Measurements from ENCODE around the gene CAB39L. TPM values are rescaled to one million over a fixed set of nuclear protein-coding genes. Genes with fewer than 3 reads are reported as not detected.

Gene CAB39L
- total and polyA plus RNA-seq, 2 of the 13 experiments (the other 11 are each of a cell fraction or from before 2014, with no cell fraction given): 3.1 to 6.1 TPM

- TF ChIP-seq ZBTB37 (CRISPR knock-in tag; IDR thresholded peaks at IDR 0.05) (peak; percentile 71), PRPF4 (IDR thresholded peaks at IDR 0.05; ENCODE audit: low read depth, low read length, poor library complexity, severe bottlenecking) (no peak), DNMT3B (CRISPR knock-in tag; conservative IDR thresholded peaks at IDR 0.05) (peak; percentile 38; the same call in 1 of the 2 replicates), PRDM4 (CRISPR knock-in tag; IDR thresholded peaks at IDR 0.05; ENCODE audit: borderline replicate concordance) (no peak), SP140L (CRISPR knock-in tag; IDR thresholded peaks at IDR 0.05; ENCODE audit: borderline replicate concordance) (no peak), ZNF556 (CRISPR knock-in tag; IDR thresholded peaks at IDR 0.05; ENCODE audit: borderline replicate concordance) (0 out of 2 replicates have a peak, but pooled peaks have one; percentile 49), TBP (CRISPR knock-in tag; IDR thresholded peaks at IDR 0.05) (0 out of 2 replicates have a peak, but pooled peaks have one; percentile 58), ZMYM4 (CRISPR knock-in tag; IDR thresholded peaks at IDR 0.05) (peak; percentile 100), ZNF12 (CRISPR knock-in tag; IDR thresholded peaks at IDR 0.05) (no peak), U2AF1 (optimal IDR thresholded peaks at IDR 0.05; ENCODE audit: low read depth, low read length) (no peak), ZMYM2 (CRISPR knock-in tag; IDR thresholded peaks at IDR 0.05) (no peak), ARID2 (CRISPR knock-in tag; IDR thresholded peaks at IDR 0.05; ENCODE audit: borderline replicate concordance) (peak; percentile 17; the same call in 1 of the 2 replicates), AHR (CRISPR knock-in tag; IDR thresholded peaks at IDR 0.05) (no peak), MAZ (IDR thresholded peaks at IDR 0.05; ENCODE audit: borderline replicate concordance, low read depth, low read length) (no peak), MAZ (CRISPR knock-in tag; IDR thresholded peaks at IDR 0.05; ENCODE audit: low read depth) (no peak; the same call in none of the 2 replicates), SALL1 (CRISPR knock-in tag; IDR thresholded peaks at IDR 0.05) (peak; percentile 56; the same call in 1 of the 2 replicates)
- TF ChIP-seq, protein P1, sequence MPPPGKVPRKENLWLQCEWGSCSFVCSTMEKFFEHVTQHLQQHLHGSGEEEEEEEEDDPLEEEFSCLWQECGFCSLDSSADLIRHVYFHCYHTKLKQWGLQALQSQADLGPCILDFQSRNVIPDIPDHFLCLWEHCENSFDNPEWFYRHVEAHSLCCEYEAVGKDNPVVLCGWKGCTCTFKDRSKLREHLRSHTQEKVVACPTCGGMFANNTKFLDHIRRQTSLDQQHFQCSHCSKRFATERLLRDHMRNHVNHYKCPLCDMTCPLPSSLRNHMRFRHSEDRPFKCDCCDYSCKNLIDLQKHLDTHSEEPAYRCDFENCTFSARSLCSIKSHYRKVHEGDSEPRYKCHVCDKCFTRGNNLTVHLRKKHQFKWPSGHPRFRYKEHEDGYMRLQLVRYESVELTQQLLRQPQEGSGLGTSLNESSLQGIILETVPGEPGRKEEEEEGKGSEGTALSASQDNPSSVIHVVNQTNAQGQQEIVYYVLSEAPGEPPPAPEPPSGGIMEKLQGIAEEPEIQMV (CRISPR knock-in tag; IDR thresholded peaks at IDR 0.05; ENCODE audit: low read depth): peak; percentile 50; the same call in 1 of the 2 replicates
- TF ChIP-seq, protein P2, sequence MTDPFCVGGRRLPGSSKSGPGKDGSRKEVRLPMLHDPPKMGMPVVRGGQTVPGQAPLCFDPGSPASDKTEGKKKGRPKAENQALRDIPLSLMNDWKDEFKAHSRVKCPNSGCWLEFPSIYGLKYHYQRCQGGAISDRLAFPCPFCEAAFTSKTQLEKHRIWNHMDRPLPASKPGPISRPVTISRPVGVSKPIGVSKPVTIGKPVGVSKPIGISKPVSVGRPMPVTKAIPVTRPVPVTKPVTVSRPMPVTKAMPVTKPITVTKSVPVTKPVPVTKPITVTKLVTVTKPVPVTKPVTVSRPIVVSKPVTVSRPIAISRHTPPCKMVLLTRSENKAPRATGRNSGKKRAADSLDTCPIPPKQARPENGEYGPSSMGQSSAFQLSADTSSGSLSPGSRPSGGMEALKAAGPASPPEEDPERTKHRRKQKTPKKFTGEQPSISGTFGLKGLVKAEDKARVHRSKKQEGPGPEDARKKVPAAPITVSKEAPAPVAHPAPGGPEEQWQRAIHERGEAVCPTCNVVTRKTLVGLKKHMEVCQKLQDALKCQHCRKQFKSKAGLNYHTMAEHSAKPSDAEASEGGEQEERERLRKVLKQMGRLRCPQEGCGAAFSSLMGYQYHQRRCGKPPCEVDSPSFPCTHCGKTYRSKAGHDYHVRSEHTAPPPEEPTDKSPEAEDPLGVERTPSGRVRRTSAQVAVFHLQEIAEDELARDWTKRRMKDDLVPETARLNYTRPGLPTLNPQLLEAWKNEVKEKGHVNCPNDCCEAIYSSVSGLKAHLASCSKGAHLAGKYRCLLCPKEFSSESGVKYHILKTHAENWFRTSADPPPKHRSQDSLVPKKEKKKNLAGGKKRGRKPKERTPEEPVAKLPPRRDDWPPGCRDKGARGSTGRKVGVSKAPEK (CRISPR knock-in tag; IDR thresholded peaks at IDR 0.05; ENCODE audit: borderline replicate concordance): no peak
- TF ChIP-seq, protein P3, sequence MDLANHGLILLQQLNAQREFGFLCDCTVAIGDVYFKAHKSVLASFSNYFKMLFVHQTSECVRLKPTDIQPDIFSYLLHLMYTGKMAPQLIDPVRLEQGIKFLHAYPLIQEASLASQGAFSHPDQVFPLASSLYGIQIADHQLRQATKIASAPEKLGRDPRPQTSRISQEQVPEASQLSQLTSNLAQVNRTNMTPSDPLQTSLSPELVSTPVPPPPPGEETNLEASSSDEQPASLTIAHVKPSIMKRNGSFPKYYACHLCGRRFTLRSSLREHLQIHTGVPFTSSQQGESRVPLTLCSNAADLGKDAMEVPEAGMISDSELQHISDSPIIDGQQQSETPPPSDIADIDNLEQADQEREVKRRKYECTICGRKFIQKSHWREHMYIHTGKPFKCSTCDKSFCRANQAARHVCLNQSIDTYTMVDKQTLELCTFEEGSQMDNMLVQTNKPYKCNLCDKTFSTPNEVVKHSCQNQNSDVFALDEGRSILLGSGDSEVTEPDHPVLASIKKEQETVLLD (CRISPR knock-in tag; IDR thresholded peaks at IDR 0.05; ENCODE audit: low read depth): peak; percentile 94
Measured at GRCh38 chr13:49443704-49444523, at the start of gene CAB39L, which contains the start of gene SETDB2 (continued).

Measured in HepG2 (cell line).